ENCODE measurements around the gene TMSB4X.

DNA sequence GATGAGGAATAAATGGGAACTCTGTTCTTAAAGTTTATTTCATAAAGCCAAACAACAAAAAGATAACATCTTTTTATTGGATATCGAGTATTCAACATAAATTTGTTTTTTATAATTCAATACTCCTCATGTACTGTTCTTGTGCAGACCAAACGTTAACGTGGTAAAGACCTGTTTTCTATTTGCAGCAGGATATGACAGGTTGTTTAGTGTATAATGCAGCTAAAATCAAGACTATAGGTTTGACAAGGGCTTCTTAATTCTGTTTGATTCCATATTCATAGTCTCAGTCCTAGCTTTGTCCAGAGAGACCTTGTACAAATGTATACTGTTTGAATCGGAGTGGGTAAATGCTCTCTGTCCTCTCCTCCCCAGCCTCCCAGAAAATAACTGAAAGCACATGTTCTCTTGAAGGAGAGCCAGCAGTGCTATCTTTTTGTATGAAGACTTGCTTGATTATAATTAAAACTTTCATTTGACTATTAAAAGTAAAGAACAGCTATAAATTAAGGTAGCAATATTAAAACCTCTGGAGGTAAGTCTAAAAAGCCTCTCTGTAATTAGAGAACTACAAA is 17.7 kb downstream of the TMSB4X start:
- TF ChIP-seq POLR2A (IDR thresholded peaks at IDR 0.05; ENCODE audit: extremely low read depth, insufficient read length) = no peak
- TF ChIP-seq CTCF (IDR thresholded peaks at IDR 0.05; ENCODE audit: low read depth, low read length) = no peak
- no peak for TF ChIP-seq MAX (IDR thresholded peaks at IDR 0.05; ENCODE audit: low read depth, low read length)
- TF ChIP-seq MYC (IDR thresholded peaks at IDR 0.05; ENCODE audit: low read depth, low read length) = no peak
